HG02973 (cell line): ENCODE measurements around the gene RPL4.
"Not testable (repeated sequence)": the region's sequence is repeated elsewhere in the genome, so short reads cannot be mapped to it uniquely, and the experiment has no call there.

ENCODE experiments used
- ATAC-seq: cut with Tn5 transposase; IDR thresholded peaks from one replicate; pipeline ENCODE4 v1.9.1; 2021; ENCODE audit warnings: moderate library complexity; ENCODE audit not compliant: unreplicated experiment

Gene RPL4

GRCh38 chr15:66494262-66494661 lies 10.4 kb downstream of the RPL4 start:
- no peak for ATAC-seq

- ATAC-seq: no peak
These were observed 12.8 kb downstream of the RPL4 start for GRCh38 chr15:66491846-66492245.

GRCh38 chr15:66489179-66489791 lies 15.4 kb downstream of the RPL4 start:
- ATAC-seq: no peak

GRCh38 chr15:66488525-66488924 lies 16.1 kb downstream of the RPL4 start:
- ATAC-seq: no peak

GRCh38 chr15:66486887-66487286 lies 17.8 kb downstream of the RPL4 start:
- ATAC-seq: no peak

GRCh38 chr15:66484539-66485112 lies 20.0 kb downstream of the RPL4 start:
- ATAC-seq: no peak

- no peak for ATAC-seq
These were observed 21.5 kb downstream of the RPL4 start for GRCh38 chr15:66483131-66483566.

- ATAC-seq: no peak
These were observed 22.1 kb downstream of the RPL4 start for GRCh38 chr15:66482539-66482938.

GRCh38 chr15:66481107-66481856 lies 23.4 kb downstream of the RPL4 start:
- ATAC-seq: no peak

GRCh38 chr15:66480267-66480666 lies 24.4 kb downstream of the RPL4 start:
- no peak for ATAC-seq

GRCh38 chr15:66477011-66477410 lies 27.6 kb downstream of the RPL4 start:
- no peak for ATAC-seq

GRCh38 chr15:66476535-66476934 lies 28.1 kb downstream of the RPL4 start:
- ATAC-seq: no peak

- no peak for ATAC-seq
These were observed 29.7 kb downstream of the RPL4 start for GRCh38 chr15:66474963-66475362.

- no peak for ATAC-seq
These were observed 30.5 kb downstream of the RPL4 start for GRCh38 chr15:66474135-66474534.

GRCh38 chr15:66472176-66472999 lies 32.3 kb downstream of the RPL4 start:
- ATAC-seq: peak; percentile 80

- ATAC-seq: not testable (repeated sequence)
These were observed 33.8 kb downstream of the RPL4 start for GRCh38 chr15:66470825-66471224.

- not testable (repeated sequence) for ATAC-seq
These were observed 37.3 kb downstream of the RPL4 start for GRCh38 chr15:66467162-66468040.

- ATAC-seq: not testable (repeated sequence)
These were observed 39.4 kb downstream of the RPL4 start for GRCh38 chr15:66465294-66465693.

GRCh38 chr15:66462627-66463026 lies 42.0 kb downstream of the RPL4 start:
- ATAC-seq: no peak

- ATAC-seq: no peak
These were observed 42.7 kb downstream of the RPL4 start for GRCh38 chr15:66461917-66462316.
